Esophagus muscularis mucosa (tissue), 4 donors: ENCODE data around the gene FKRP.

Experiments
- EP300 ChIP-seq: sonication (generic); formaldehyde crosslinking; IDR thresholded peaks from one replicate; pipeline ENCODE4 v1.6.1; 2017; ENCODE audit warnings: antibody characterized with exemption
- POLR2A ChIP-seq: fragments of 450-650 bp; IDR thresholded peaks from one replicate; pipeline ENCODE4 v1.6.1; 2017; ENCODE audit warnings: antibody characterized with exemption, moderate library complexity, mild to moderate bottlenecking, low read depth
- POLR2AphosphoS5 ChIP-seq, 2 donors: sonication (generic); formaldehyde crosslinking; IDR thresholded peaks; one replicate each; pipeline ENCODE4 v1.6.1; 2017; ENCODE audit warnings: antibody characterized with exemption in 2 of 2
- TF ChIP-seq, protein P1 (sequence below), 3 experiments: fragments of 200-600 bp in 2 of 3; fragments of 450-650 bp in 1 of 3; sonication (generic) in 2 of 3; IDR thresholded peaks; one replicate each; pipeline ENCODE4 v1.5.1; 2017 to 2019; ENCODE audit warnings: antibody characterized with exemption in 3 of 3, mild to moderate bottlenecking in 2 of 3, moderate library complexity in 1 of 3

DNA sequence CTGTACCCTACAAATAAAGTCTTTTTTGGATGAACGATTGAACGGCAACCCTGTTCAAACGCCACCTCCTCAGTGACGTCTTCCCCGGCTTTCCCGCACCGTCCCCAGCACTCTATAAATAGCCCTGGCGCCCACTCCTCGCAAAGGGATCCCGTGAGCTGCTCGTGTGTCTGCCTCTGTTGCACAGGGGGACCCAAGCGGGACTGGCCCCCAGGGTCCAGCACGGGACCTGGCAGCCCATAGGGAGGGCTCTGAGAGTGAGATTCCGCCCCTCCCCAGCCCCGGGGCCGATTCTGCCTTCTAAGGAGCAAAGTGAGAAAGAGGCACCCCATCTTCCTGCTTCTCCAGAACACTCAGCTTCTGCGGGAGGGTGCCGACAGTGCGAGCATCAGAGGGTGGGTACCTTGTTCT, 8.1 kb upstream of the FKRP start:
- TF ChIP-seq, protein P1, sequence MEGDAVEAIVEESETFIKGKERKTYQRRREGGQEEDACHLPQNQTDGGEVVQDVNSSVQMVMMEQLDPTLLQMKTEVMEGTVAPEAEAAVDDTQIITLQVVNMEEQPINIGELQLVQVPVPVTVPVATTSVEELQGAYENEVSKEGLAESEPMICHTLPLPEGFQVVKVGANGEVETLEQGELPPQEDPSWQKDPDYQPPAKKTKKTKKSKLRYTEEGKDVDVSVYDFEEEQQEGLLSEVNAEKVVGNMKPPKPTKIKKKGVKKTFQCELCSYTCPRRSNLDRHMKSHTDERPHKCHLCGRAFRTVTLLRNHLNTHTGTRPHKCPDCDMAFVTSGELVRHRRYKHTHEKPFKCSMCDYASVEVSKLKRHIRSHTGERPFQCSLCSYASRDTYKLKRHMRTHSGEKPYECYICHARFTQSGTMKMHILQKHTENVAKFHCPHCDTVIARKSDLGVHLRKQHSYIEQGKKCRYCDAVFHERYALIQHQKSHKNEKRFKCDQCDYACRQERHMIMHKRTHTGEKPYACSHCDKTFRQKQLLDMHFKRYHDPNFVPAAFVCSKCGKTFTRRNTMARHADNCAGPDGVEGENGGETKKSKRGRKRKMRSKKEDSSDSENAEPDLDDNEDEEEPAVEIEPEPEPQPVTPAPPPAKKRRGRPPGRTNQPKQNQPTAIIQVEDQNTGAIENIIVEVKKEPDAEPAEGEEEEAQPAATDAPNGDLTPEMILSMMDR (IDR thresholded peaks at IDR 0.05): no peak
- TF ChIP-seq POLR2A: no peak
- TF ChIP-seq EP300: no peak
- TF ChIP-seq POLR2AphosphoS5 (IDR thresholded peaks at IDR 0.05): no peak
